Measurements from ENCODE around the gene DUSP5. TPM values are rescaled to one million over a fixed set of nuclear protein-coding genes. Genes with fewer than 3 reads are reported as not detected.
"Not testable (repeated sequence)": the region's sequence is repeated elsewhere in the genome, so short reads cannot be mapped to it uniquely, and the experiment has no call there.

DUSP5 gene
- total RNA-seq, 1 experiment from 2014 or later: 5.3 TPM

GRCh38 chr10:110470541-110470940 lies 27.2 kb upstream of the DUSP5 start:
- not testable (repeated sequence) for H3K4me1 ChIP-seq; H3K9me3 ChIP-seq (replicated peaks); H3K36me3 ChIP-seq; H3K4me3 ChIP-seq; DNase-seq; H3K27ac ChIP-seq; H3K27me3 ChIP-seq

GRCh38 chr10:110471566-110472139 lies 26.1 kb upstream of the DUSP5 start:
- no peaks in the 10 kb centered on the region for H3K4me1 ChIP-seq
- H3K27ac ChIP-seq: no peak overlapping the region
- no peaks in the 10 kb centered on the region for H3K9me3 ChIP-seq (replicated peaks)
- no peak for DNase-seq
- H3K36me3 ChIP-seq: no peaks in the 10 kb centered on the region
- H3K4me3 ChIP-seq: no peak overlapping the region
- H3K27me3 ChIP-seq: no peaks in the 10 kb centered on the region

DNA sequence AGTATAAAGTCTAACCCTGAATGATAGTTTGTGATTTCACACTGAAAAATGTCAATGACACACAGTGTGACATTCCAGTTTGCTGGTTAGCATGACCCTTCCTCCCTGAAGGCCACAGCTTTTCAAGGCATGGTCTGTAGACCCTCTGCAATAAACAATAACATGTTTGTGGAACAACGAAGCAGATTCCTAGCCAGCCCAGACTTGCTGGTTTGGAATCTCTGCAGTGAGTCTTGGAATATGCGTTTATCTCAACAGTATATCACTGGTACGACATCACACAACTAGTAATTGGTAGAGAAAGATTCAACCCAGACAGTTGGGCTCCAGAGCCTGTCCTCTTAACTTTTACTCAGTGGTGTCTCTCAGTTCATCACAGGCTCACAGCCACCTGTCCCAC lies 23.7 kb upstream of the DUSP5 start:
- Histone ChIP-seq H3K27me3 (no peaks in the 10 kb centered on the region), H3K9me3 (replicated peaks) (no peaks in the 10 kb centered on the region), H3K36me3 (no peaks in the 10 kb centered on the region), H3K27ac (no peak overlapping the region), H3K4me3 (no peak overlapping the region), H3K4me1 (no peaks in the 10 kb centered on the region)
- DNase-seq: no peak

- Histone ChIP-seq H3K27ac (no peak overlapping the region), H3K36me3 (no peaks in the 10 kb centered on the region), H3K27me3 (no peaks in the 10 kb centered on the region), H3K4me1 (no peaks in the 10 kb centered on the region), H3K4me3 (no peak overlapping the region), H3K9me3 (replicated peaks) (no peaks in the 10 kb centered on the region)
- DNase-seq: no peak
These were observed 22.9 kb upstream of the DUSP5 start for GRCh38 chr10:110474826-110475225.

GRCh38 chr10:110475722-110476515 lies 21.8 kb upstream of the DUSP5 start:
- H3K36me3 ChIP-seq: no peaks in the 10 kb centered on the region
- no peak overlapping the region for H3K27ac ChIP-seq
- no peak for DNase-seq
- H3K27me3 ChIP-seq: no peaks in the 10 kb centered on the region
- no peaks in the 10 kb centered on the region for H3K9me3 ChIP-seq (replicated peaks)
- no peak overlapping the region for H3K4me3 ChIP-seq
- no peaks in the 10 kb centered on the region for H3K4me1 ChIP-seq

- Histone ChIP-seq H3K27me3 (no peaks in the 10 kb centered on the region), H3K36me3 (no peaks in the 10 kb centered on the region), H3K4me3 (no peak overlapping the region), H3K9me3 (replicated peaks) (no peaks in the 10 kb centered on the region), H3K27ac (no peak overlapping the region), H3K4me1 (no peaks in the 10 kb centered on the region)
- no peak for DNase-seq
These were observed 18.0 kb upstream of the DUSP5 start for GRCh38 chr10:110479710-110480109.

GRCh38 chr10:110480387-110480786 lies 17.3 kb upstream of the DUSP5 start:
- no peaks in the 10 kb centered on the region for H3K27me3 ChIP-seq
- DNase-seq: no peak
- no peak overlapping the region for H3K27ac ChIP-seq
- H3K4me3 ChIP-seq: no peak overlapping the region
- no peaks in the 10 kb centered on the region for H3K36me3 ChIP-seq
- H3K9me3 ChIP-seq (replicated peaks): no peaks in the 10 kb centered on the region
- no peaks in the 10 kb centered on the region for H3K4me1 ChIP-seq

DNA sequence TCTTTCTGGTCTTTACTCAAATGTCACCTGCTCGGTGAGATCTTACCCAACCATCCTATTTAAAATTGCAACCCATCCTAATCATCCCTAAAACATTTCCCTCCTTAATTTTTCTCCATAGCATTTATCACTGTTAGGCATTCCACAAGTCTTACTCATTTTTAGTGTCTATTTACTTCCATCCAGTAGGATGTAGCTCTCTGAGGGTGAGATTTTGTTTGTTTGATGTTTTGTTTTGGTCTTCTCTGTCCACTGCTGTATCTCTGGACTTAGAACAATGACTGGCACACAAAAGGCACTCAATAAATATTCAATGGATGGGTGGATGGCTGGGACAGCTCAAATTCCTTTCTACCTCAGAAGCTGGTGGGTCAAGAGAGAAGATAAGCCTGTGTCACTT lies 15.8 kb upstream of the DUSP5 start:
- no peak overlapping the region for H3K27ac ChIP-seq
- no peaks in the 10 kb centered on the region for H3K36me3 ChIP-seq
- peaks cover 5% of the 10 kb centered on the region; the same call in 1 of the 2 replicates for H3K4me1 ChIP-seq
- H3K9me3 ChIP-seq (replicated peaks): no peaks in the 10 kb centered on the region
- H3K27me3 ChIP-seq: no peaks in the 10 kb centered on the region
- no peak overlapping the region for H3K4me3 ChIP-seq
- no peak for DNase-seq

DNA sequence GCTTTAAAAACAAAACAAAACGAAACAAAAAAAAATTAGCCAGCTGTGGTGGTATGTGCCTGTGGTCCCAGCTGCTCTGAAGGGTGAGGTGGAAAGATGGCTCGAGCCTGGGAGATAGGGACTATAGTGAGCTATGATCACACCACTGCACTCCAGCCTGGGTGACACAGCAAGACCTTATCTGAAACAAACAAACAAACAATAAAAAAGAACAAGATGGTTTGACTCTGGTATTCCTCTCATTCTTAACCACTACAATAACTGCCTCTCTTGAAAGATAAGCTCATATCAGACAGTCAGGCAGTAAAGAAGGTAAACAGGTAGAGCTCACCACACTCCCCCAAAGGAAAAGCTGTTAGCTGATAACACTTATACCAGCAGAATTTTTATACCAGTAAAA lies 14.1 kb upstream of the DUSP5 start:
- H3K4me1 ChIP-seq: peaks cover 23% of the 10 kb centered on the region; the same call in 1 of the 2 replicates
- no peak overlapping the region for H3K27ac ChIP-seq
- no peaks in the 10 kb centered on the region for H3K27me3 ChIP-seq
- H3K9me3 ChIP-seq (replicated peaks): no peaks in the 10 kb centered on the region
- H3K36me3 ChIP-seq: no peaks in the 10 kb centered on the region
- no peak overlapping the region for H3K4me3 ChIP-seq
- DNase-seq: no peak

GRCh38 chr10:110485541-110485940 lies 12.2 kb upstream of the DUSP5 start:
- no peaks in the 10 kb centered on the region for H3K27me3 ChIP-seq
- peaks cover 28% of the 10 kb centered on the region; the same call in 1 of the 2 replicates for H3K4me1 ChIP-seq

GRCh38 chr10:110486680-110487410 lies 10.9 kb upstream of the DUSP5 start:
- DNase-seq: no peak
- Histone ChIP-seq H3K27ac (no peak overlapping the region), H3K27me3 (no peaks in the 10 kb centered on the region), H3K9me3 (replicated peaks) (no peaks in the 10 kb centered on the region), H3K36me3 (no peaks in the 10 kb centered on the region), H3K4me1 (peaks cover 32% of the 10 kb centered on the region; the same call in 1 of the 2 replicates), H3K4me3 (no peak overlapping the region)

More at GRCh38 chr10:110485541-110485940, 12.2 kb upstream of the DUSP5 start:
- no peak overlapping the region for H3K27ac ChIP-seq
- no peak for DNase-seq
- H3K4me3 ChIP-seq: no peak overlapping the region
- H3K9me3 ChIP-seq (replicated peaks): no peaks in the 10 kb centered on the region
- no peaks in the 10 kb centered on the region for H3K36me3 ChIP-seq

GRCh38 chr10:110487411-110488331 lies 10.0 kb upstream of the DUSP5 start:
- DNase-seq: peak; percentile 29 to 32
- H3K27me3 ChIP-seq: no peaks in the 10 kb centered on the region
- no peaks in the 10 kb centered on the region for H3K9me3 ChIP-seq (replicated peaks)
- peaks cover 40% of the 10 kb centered on the region for H3K4me1 ChIP-seq
- no peak overlapping the region for H3K4me3 ChIP-seq
- no peak overlapping the region for H3K27ac ChIP-seq
- no peaks in the 10 kb centered on the region for H3K36me3 ChIP-seq

DNA sequence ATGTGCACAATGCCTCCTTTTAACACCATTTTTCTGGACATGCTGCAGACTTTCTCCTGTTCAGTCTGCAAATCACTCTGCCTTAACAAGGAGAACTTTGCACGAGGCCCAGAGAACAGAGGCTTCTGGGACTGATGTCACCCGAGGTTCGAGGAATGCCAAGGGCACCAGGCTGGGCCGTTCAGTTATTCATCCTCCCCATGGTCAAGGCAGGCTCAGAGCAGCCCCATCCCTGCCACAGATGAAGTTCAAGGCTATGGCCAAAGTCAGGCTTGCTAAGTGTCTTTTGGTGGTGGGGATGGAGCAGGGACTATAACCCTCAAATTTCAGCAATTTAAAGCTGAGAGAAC lies 9.4 kb upstream of the DUSP5 start:
- Histone ChIP-seq H3K4me3 (no peak overlapping the region), H3K27ac (no peak overlapping the region), H3K36me3 (no peaks in the 10 kb centered on the region), H3K27me3 (no peaks in the 10 kb centered on the region), H3K9me3 (replicated peaks) (no peaks in the 10 kb centered on the region), H3K4me1 (peaks cover 42% of the 10 kb centered on the region)
- DNase-seq: no peak

GRCh38 chr10:110488940-110489339 lies 8.8 kb upstream of the DUSP5 start:
- H3K4me1 ChIP-seq: peaks cover 42% of the 10 kb centered on the region
- no peak overlapping the region for H3K27ac ChIP-seq
- no peaks in the 10 kb centered on the region for H3K36me3 ChIP-seq
- H3K9me3 ChIP-seq (replicated peaks): no peaks in the 10 kb centered on the region
- no peak overlapping the region for H3K4me3 ChIP-seq
- H3K27me3 ChIP-seq: no peaks in the 10 kb centered on the region
- no peak for DNase-seq
